ENCODE data around the gene MLXIP.

Gene MLXIP

GRCh38 chr12:122086116-122086515, 7.6 kb downstream of the MLXIP start:
- TF ChIP-seq CTCF (IDR thresholded peaks at IDR 0.05; ENCODE audit: control insufficient read depth, extremely low read depth, insufficient read depth) = no peak
- H3K4me3 ChIP-seq (ENCODE audit: low read depth, low read length) = no peak overlapping the region

GRCh38 chr12:122086641-122087285, 8.2 kb downstream of the MLXIP start:
- DNase-seq (ENCODE audit: low read depth) = no peak
- H3K4me3 ChIP-seq (ENCODE audit: low read depth, low read length) = no peak overlapping the region
- no peak for TF ChIP-seq CTCF (IDR thresholded peaks at IDR 0.05; ENCODE audit: control insufficient read depth, extremely low read depth, insufficient read depth)

More at GRCh38 chr12:122086116-122086515, 7.6 kb downstream of the MLXIP start:
- no peak for DNase-seq (ENCODE audit: low read depth)

GRCh38 chr12:122087431-122088178, 9.0 kb downstream of the MLXIP start:
- no peak for TF ChIP-seq CTCF (IDR thresholded peaks at IDR 0.05; ENCODE audit: control insufficient read depth, extremely low read depth, insufficient read depth)
- no peak for DNase-seq (ENCODE audit: low read depth)
- no peak overlapping the region for H3K4me3 ChIP-seq (ENCODE audit: low read depth, low read length)

- H3K4me3 ChIP-seq (ENCODE audit: low read depth, low read length) = no peak overlapping the region
- no peak for TF ChIP-seq CTCF (IDR thresholded peaks at IDR 0.05; ENCODE audit: control insufficient read depth, extremely low read depth, insufficient read depth)
- DNase-seq (ENCODE audit: low read depth) = no peak
Observed at GRCh38 chr12:122088179-122088810, 9.7 kb downstream of the MLXIP start.

GRCh38 chr12:122089077-122089476, 10.5 kb downstream of the MLXIP start:
- no peak for DNase-seq (ENCODE audit: low read depth)
- TF ChIP-seq CTCF (IDR thresholded peaks at IDR 0.05; ENCODE audit: control insufficient read depth, extremely low read depth, insufficient read depth) = no peak
- no peak overlapping the region for H3K4me3 ChIP-seq (ENCODE audit: low read depth, low read length)

- no peak overlapping the region for H3K4me3 ChIP-seq (ENCODE audit: low read depth, low read length)
- no peak for TF ChIP-seq CTCF (IDR thresholded peaks at IDR 0.05; ENCODE audit: control insufficient read depth, extremely low read depth, insufficient read depth)
- DNase-seq (ENCODE audit: low read depth) = no peak
Observed at GRCh38 chr12:122090759-122091515, 12.4 kb downstream of the MLXIP start.

Data from LNCaP clone FGC (cell line).